Liver (tissue), 10 donors: ENCODE data around the gene RALB. TPM values are rescaled to one million over a fixed set of nuclear protein-coding genes. Genes with fewer than 3 reads are reported as not detected.

Experiments
- DNase-seq: peaks from one replicate; pipeline ENCODE4 v3.0.0-alpha.2; 2017; ENCODE audit warnings: low spot score
- H3K27ac ChIP-seq, 2 donors: one replicate each; pipeline ENCODE4 v1.7.0; 2013; ENCODE audit warnings: inconsistent platforms in 2 of 2, low read length in 2 of 2, control low read depth in 1 of 2, low read depth in 1 of 2, mild to moderate bottlenecking in 1 of 2
- H3K27me3 ChIP-seq, 4 donors: one replicate each; pipeline versions ENCODE4 v1.6.1 to v1.7.0; 2013; ENCODE audit warnings: low read length in 3 of 4, inconsistent platforms in 1 of 4, mild to moderate bottlenecking in 1 of 4, moderate library complexity in 1 of 4; ENCODE audit not compliant: control insufficient read depth in 4 of 4, insufficient read depth in 4 of 4
- H3K36me3 ChIP-seq, 4 donors: one replicate each; pipeline versions ENCODE4 v1.6.1 to v1.7.0; 2013; ENCODE audit warnings: low read length in 3 of 4, mild to moderate bottlenecking in 3 of 4, low read depth in 1 of 4, moderate library complexity in 1 of 4; ENCODE audit not compliant: control insufficient read depth in 4 of 4, insufficient read depth in 3 of 4
- H3K4me1 ChIP-seq, 4 donors: one replicate each; pipeline versions ENCODE4 v1.6.1 to v1.7.0; 2013; ENCODE audit warnings: low read length in 3 of 4, mild to moderate bottlenecking in 3 of 4, moderate library complexity in 1 of 4; ENCODE audit not compliant: control insufficient read depth in 4 of 4, insufficient read depth in 4 of 4
- H3K4me3 ChIP-seq, 3 donors: one replicate each; pipeline versions ENCODE4 v1.6.1 to v1.7.0; 2013; ENCODE audit warnings: low read length in 3 of 3, control low read depth in 1 of 3, low read depth in 1 of 3, mild to moderate bottlenecking in 1 of 3
- H3K9ac ChIP-seq, 2 donors: one replicate each; pipeline ENCODE4 v1.7.0; 2013; ENCODE audit warnings: low read length in 2 of 2, mild to moderate bottlenecking in 2 of 2, moderate library complexity in 2 of 2, control low read depth in 1 of 2, low read depth in 1 of 2
- H3K9me3 ChIP-seq, 4 donors: one replicate each; pipeline versions ENCODE4 v1.6.1 to v1.7.0; 2013; ENCODE audit warnings: low read length in 3 of 4; ENCODE audit not compliant: control insufficient read depth in 4 of 4
- CTCF ChIP-seq: fragments of 150-350 bp; IDR thresholded peaks from 2 replicates; pipeline ENCODE4 v1.5.1; 2017; ENCODE audit warnings: improper control_type of control experiment, low read depth, low read length; ENCODE audit not compliant: missing input control
- FOXA2 ChIP-seq: IDR thresholded peaks from 2 replicates; pipeline ENCODE4 v1.6.1; 2016; ENCODE audit warnings: antibody characterized with exemption
- GABPA ChIP-seq, 2 donors: IDR thresholded peaks in 1 of 2; conservative IDR thresholded peaks in 1 of 2; 2 replicates each; pipeline ENCODE4 v1.6.1; 2016; ENCODE audit warnings: antibody characterized with exemption in 2 of 2, mild to moderate bottlenecking in 1 of 2, moderate library complexity in 1 of 2
- HNF4A ChIP-seq, 2 donors: conservative IDR thresholded peaks; 2 replicates each; pipeline ENCODE4 v1.6.1; 2016; ENCODE audit warnings: antibody characterized with exemption in 2 of 2, mild to moderate bottlenecking in 2 of 2
- HNF4G ChIP-seq: IDR thresholded peaks from 2 replicates; pipeline ENCODE4 v1.6.1; 2016; ENCODE audit warnings: antibody characterized with exemption
- JUND ChIP-seq, 2 donors: IDR thresholded peaks; 2 replicates each; pipeline ENCODE4 v1.6.1; 2016; ENCODE audit warnings: antibody characterized with exemption in 2 of 2
- RAD21 ChIP-seq, 2 donors: IDR thresholded peaks; 2 replicates each; pipeline ENCODE4 v1.6.1; 2016; ENCODE audit warnings: antibody characterized with exemption in 2 of 2, mild to moderate bottlenecking in 2 of 2
- RXRA ChIP-seq, 2 donors: IDR thresholded peaks; 2 replicates each; pipeline ENCODE4 v1.6.1; 2017 to 2018; ENCODE audit warnings: antibody characterized with exemption in 2 of 2, mild to moderate bottlenecking in 1 of 2
- SP1 ChIP-seq: IDR thresholded peaks from 2 replicates; pipeline ENCODE4 v1.6.1; 2018; ENCODE audit warnings: antibody characterized with exemption, mild to moderate bottlenecking
- ZBTB33 ChIP-seq: IDR thresholded peaks from 2 replicates; pipeline ENCODE4 v1.6.1; 2016; ENCODE audit warnings: antibody characterized with exemption
- WGBS: extraction: QIAGEN DNeasy Blood & Tissue Kit; methylation state at CpG from one replicate; pipeline ENCODE4 v1.1.7; 2013; 5-methylcytosine and 5-hydroxymethylcytosine counted together
- polyA plus RNA-seq, 2 donors: library from polyadenylated mRNA; stranded (reverse) in 1 of 2; unstranded in 1 of 2; fragments of 200-250 nt in 1 of 2; fragments of >200 nt in 1 of 2; fragmentation: Nextera tagmentation in 1 of 2; extraction: Ambion mirVana in 1 of 2; gene quantifications; one replicate each; pipeline versions ENCODE4 v1.2.1 to v1.2.3, GENCODE V29; 2013 to 2015
- small RNA-seq: library from RNA; depleted of rRNA; stranded (forward); fragments of <200 nt; gene quantifications from one replicate; pipeline ENCODE3, GENCODE V24; 2014
- total RNA-seq, 2 donors: library from RNA; depleted of rRNA; stranded (reverse); fragments of >200 nt; gene quantifications; one replicate each; pipeline ENCODE4 v1.2.3, GENCODE V29; 2014
- donor health status: healthy.
- donor health status: healthy.
- donor health status: healthy.
- donor health status: healthy.
- donor health status: healthy.

Gene RALB
- total and polyA plus RNA-seq, 4 donors = 11.1 to 26.4 (median 20.1) TPM

- H3K27ac ChIP-seq = peak overlapping the region; percentile 34 to 71
These were observed 90.9 kb downstream of the RALB start for GRCh38 chr2:120343433-120344105.

More at GRCh38 chr2:120343433-120344105, 90.9 kb downstream of the RALB start:
- no peaks in the 10 kb centered on the region for H3K9me3 ChIP-seq
- H3K9ac ChIP-seq = no peak overlapping the region
- DNase-seq = peak; percentile 64
- no peaks in the 10 kb centered on the region for H3K36me3 ChIP-seq
- H3K27me3 ChIP-seq = peaks cover 0 to 3% (median 1%) of the 10 kb centered on the region in 4 donors
- 6% methylated on average over 43 of the region's 43 CpGs for WGBS
- peak overlapping the region in 2 of 3 donors; percentile 24 to 62 for H3K4me3 ChIP-seq
- peak; percentile 34 for TF ChIP-seq SP1
- TF ChIP-seq RAD21 (IDR thresholded peaks at IDR 0.05) = peak; percentile 96 to 97
- no peak for TF ChIP-seq RXRA (IDR thresholded peaks at IDR 0.05)
- TF ChIP-seq GABPA (IDR thresholded peaks at IDR 0.05 in 1 of 2, conservative IDR thresholded peaks at IDR 0.05 in 1 of 2) = no peak
- no peak for TF ChIP-seq JUND (IDR thresholded peaks at IDR 0.05)
- peak; percentile 85 for TF ChIP-seq CTCF
- no peak for TF ChIP-seq FOXA2
- peak; percentile 11 to 19 for TF ChIP-seq HNF4A (conservative IDR thresholded peaks at IDR 0.05)
- TF ChIP-seq ZBTB33 = no peak
- no peak for TF ChIP-seq HNF4G
- H3K4me1 ChIP-seq = peaks cover 9 to 38% (median 27%) of the 10 kb centered on the region in 4 donors

Small RNAs within 50 kb of the gene (small RNA-seq; reads per million reads assigned to genes)
- gene MTND4LP14 = not detected

Other genes starting within 250 kb of the RALB start
- gene EPB41L5, start 239.8 kb upstream of the RALB start, total RNA-seq = 10 to 100 TPM; 26.0 to 88.4 TPM
- 10 to 100 TPM; 19.7 to 34.5 TPM for gene EPB41L5, start 239.8 kb upstream of the RALB start, polyA plus RNA-seq
- 1 to 10 TPM; 8.0 to 8.5 TPM for gene TMEM185B, start 29.5 kb upstream of the RALB start, total RNA-seq
- gene TMEM185B, start 29.5 kb upstream of the RALB start, polyA plus RNA-seq = 1 to 10 TPM; 1.8 to 5.7 TPM
- gene INHBB, start 93.3 kb downstream of the RALB start, total RNA-seq = 1 to 10 TPM in 1 of 2 donors, under 1 TPM in 1; 0.51 to 3.8 TPM
- 1 to 10 TPM in 1 of 2 donors, under 1 TPM in 1; 0.36 to 7.4 TPM for gene INHBB, start 93.3 kb downstream of the RALB start, polyA plus RNA-seq